ENCODE measurements around the gene ATP5PD.

The ATP5PD gene

DNA sequence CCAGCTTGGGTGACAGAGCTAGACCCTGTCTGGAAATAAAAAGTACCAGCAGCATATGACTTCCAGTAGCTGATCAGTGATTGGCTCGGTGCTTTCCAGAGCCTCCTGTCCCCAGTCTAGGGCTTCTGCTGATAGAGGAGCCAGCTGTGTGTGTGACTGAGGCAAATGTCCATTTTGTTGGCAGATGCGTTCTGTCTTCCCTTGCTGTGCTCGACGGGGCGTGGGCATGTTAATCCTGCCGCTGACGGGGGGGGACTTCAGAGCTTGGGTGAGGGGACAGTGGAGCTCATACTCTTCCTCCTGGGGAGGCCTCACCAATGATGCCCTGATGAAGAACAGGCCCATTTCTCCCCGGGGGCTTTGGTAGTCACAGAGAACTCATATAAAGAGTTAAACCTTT lies 14.8 kb upstream of the ATP5PD start:
- no peak overlapping the region for H3K4me3 ChIP-seq (ENCODE audit: low read length)
- no CpG with 5 or more reads among the region's 8 CpGs for WGBS (ENCODE audit: extremely low coverage, insufficient coverage, low lambda C conversion rate)

GRCh38 chr17:75061055-75061438 lies 14.3 kb upstream of the ATP5PD start:
- Histone ChIP-seq H3K4ac (ENCODE audit: low read depth, low read length) (no peak overlapping the region), H3K4me3 (ENCODE audit: low read length) (no peak overlapping the region), H3K79me2 (ENCODE audit: control insufficient read depth, insufficient read depth, low read length) (no peaks in the 10 kb centered on the region), H3K23ac (ENCODE audit: low read length) (no peak overlapping the region), H3K9ac (ENCODE audit: low read length) (no peak overlapping the region), H2AK5ac (ENCODE audit: low read length) (no peak overlapping the region), H3K36me3 (ENCODE audit: control insufficient read depth, insufficient read depth, low read length) (peaks cover 31% of the 10 kb centered on the region), H3K18ac (ENCODE audit: low read length) (no peak overlapping the region), H3K4me1 (ENCODE audit: control insufficient read depth, low read depth, low read length) (no peaks in the 10 kb centered on the region), H3K27ac (ENCODE audit: low read depth, low read length) (no peak overlapping the region), H3K4me2 (ENCODE audit: low read length) (no peak overlapping the region), H2BK5ac (ENCODE audit: low read length) (no peak overlapping the region), H4K5ac (ENCODE audit: low read length) (no peak overlapping the region), H2BK120ac (ENCODE audit: low read depth, low read length) (no peak overlapping the region), H4K8ac (ENCODE audit: low read depth, low read length) (no peak overlapping the region), H3K79me1 (ENCODE audit: low read length) (peaks cover 5% of the 10 kb centered on the region), H3K27me3 (ENCODE audit: insufficient read depth, low read length, poor library complexity) (no peaks in the 10 kb centered on the region), H3K56ac (ENCODE audit: low read length) (no peak overlapping the region), H2BK15ac (replicated peaks; ENCODE audit: low read depth) (no peak overlapping the region)
- DNase-seq: no peak
- no CpG with 5 or more reads among the region's 10 CpGs for WGBS (ENCODE audit: extremely low coverage, insufficient coverage, low lambda C conversion rate)

More for the DNA sequence above, 14.8 kb upstream of the ATP5PD start:
- no peak overlapping the region for H2BK120ac ChIP-seq (ENCODE audit: low read depth, low read length)
- H3K79me1 ChIP-seq (ENCODE audit: low read length): peaks cover 4% of the 10 kb centered on the region
- H3K18ac ChIP-seq (ENCODE audit: low read length): no peak overlapping the region
- H3K9ac ChIP-seq (ENCODE audit: low read length): no peak overlapping the region
- H3K27me3 ChIP-seq (ENCODE audit: insufficient read depth, low read length, poor library complexity): no peaks in the 10 kb centered on the region
- no peak overlapping the region for H3K4me2 ChIP-seq (ENCODE audit: low read length)
- no peaks in the 10 kb centered on the region for H3K4me1 ChIP-seq (ENCODE audit: control insufficient read depth, low read depth, low read length)
- no peak overlapping the region for H2BK15ac ChIP-seq (replicated peaks; ENCODE audit: low read depth)
- H3K27ac ChIP-seq (ENCODE audit: low read depth, low read length): no peak overlapping the region
- no peak overlapping the region for H4K8ac ChIP-seq (ENCODE audit: low read depth, low read length)
- peaks cover 31% of the 10 kb centered on the region for H3K36me3 ChIP-seq (ENCODE audit: control insufficient read depth, insufficient read depth, low read length)
- H3K79me2 ChIP-seq (ENCODE audit: control insufficient read depth, insufficient read depth, low read length): no peaks in the 10 kb centered on the region
- no peak overlapping the region for H2BK5ac ChIP-seq (ENCODE audit: low read length)
- H3K56ac ChIP-seq (ENCODE audit: low read length): no peak overlapping the region
- no peak overlapping the region for H3K23ac ChIP-seq (ENCODE audit: low read length)
- no peak overlapping the region for H3K4ac ChIP-seq (ENCODE audit: low read depth, low read length)
- H2AK5ac ChIP-seq (ENCODE audit: low read length): no peak overlapping the region
- H4K5ac ChIP-seq (ENCODE audit: low read length): no peak overlapping the region
- DNase-seq: no peak

GRCh38 chr17:75060434-75061054 lies 13.8 kb upstream of the ATP5PD start:
- no peak overlapping the region for H2BK120ac ChIP-seq (ENCODE audit: low read depth, low read length)
- no CpG with 5 or more reads among the region's 26 CpGs for WGBS (ENCODE audit: extremely low coverage, insufficient coverage, low lambda C conversion rate)
- no peak overlapping the region for H3K4ac ChIP-seq (ENCODE audit: low read depth, low read length)
- no peak overlapping the region for H4K8ac ChIP-seq (ENCODE audit: low read depth, low read length)
- H2BK5ac ChIP-seq (ENCODE audit: low read length): no peak overlapping the region
- DNase-seq: no peak
- no peak overlapping the region for H2AK5ac ChIP-seq (ENCODE audit: low read length)
- no peak overlapping the region for H3K4me2 ChIP-seq (ENCODE audit: low read length)
- H4K5ac ChIP-seq (ENCODE audit: low read length): no peak overlapping the region
- no peak overlapping the region for H3K27ac ChIP-seq (ENCODE audit: low read depth, low read length)
- peaks cover 31% of the 10 kb centered on the region for H3K36me3 ChIP-seq (ENCODE audit: control insufficient read depth, insufficient read depth, low read length)
- no peak overlapping the region for H3K9ac ChIP-seq (ENCODE audit: low read length)
- H2BK15ac ChIP-seq (replicated peaks; ENCODE audit: low read depth): no peak overlapping the region
- no peaks in the 10 kb centered on the region for H3K4me1 ChIP-seq (ENCODE audit: control insufficient read depth, low read depth, low read length)
- H3K56ac ChIP-seq (ENCODE audit: low read length): no peak overlapping the region
- no peaks in the 10 kb centered on the region for H3K27me3 ChIP-seq (ENCODE audit: insufficient read depth, low read length, poor library complexity)
- no peaks in the 10 kb centered on the region for H3K79me2 ChIP-seq (ENCODE audit: control insufficient read depth, insufficient read depth, low read length)
- no peak overlapping the region for H3K23ac ChIP-seq (ENCODE audit: low read length)
- peaks cover 5% of the 10 kb centered on the region for H3K79me1 ChIP-seq (ENCODE audit: low read length)
- H3K4me3 ChIP-seq (ENCODE audit: low read length): no peak overlapping the region
- no peak overlapping the region for H3K18ac ChIP-seq (ENCODE audit: low read length)

DNA sequence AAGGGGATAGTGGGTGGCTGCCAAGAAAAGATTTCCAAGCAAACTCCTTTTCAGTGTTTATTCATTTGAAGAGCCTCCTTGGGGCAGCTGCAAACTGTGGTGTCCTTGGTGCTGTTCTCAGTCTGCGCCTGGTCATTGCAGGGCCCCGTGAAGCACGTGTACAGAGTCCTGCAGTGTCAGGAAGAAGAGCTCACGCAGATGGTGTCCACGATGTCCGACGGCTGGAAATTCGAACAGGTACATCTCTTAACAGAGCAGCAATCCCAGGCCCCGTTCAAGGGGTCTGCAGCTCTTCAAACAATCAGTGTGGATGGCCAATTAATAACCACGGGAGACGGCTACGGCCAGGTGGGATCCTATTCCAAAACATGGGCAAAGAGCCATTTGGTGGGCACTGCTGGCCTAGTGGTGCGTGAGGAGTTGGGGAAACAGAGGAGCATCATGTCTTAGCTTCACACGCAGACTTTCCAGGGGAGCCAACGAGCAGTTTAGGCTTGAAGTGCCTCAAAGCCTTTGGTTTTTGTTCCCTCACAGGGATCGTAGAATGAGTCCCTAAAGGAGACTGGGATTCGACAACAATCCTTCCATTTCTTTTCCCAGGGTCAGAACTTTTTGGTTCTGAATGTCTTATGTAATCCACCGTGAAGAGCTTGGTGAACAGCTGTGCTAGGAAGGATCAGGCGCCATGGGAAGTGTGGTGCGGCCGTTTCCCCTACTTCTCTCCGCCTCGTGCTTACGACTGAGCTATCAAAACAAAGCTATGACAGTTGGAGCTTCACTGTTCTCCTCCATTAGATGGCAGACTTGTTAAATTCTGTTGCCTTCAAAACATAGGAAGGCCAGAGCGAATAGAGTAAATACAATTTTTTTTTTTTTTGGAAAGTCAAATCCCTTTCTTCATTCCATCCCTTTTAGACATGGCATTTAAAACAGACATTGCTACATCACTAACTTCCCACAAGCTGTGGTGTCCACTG lies 12.9 kb upstream of the ATP5PD start:
- Histone ChIP-seq H3K4ac (ENCODE audit: low read depth, low read length) (no peak overlapping the region), H3K27me3 (ENCODE audit: insufficient read depth, low read length, poor library complexity) (no peaks in the 10 kb centered on the region), H2BK120ac (ENCODE audit: low read depth, low read length) (no peak overlapping the region), H3K27ac (ENCODE audit: low read depth, low read length) (no peak overlapping the region), H3K79me1 (ENCODE audit: low read length) (peaks cover 5% of the 10 kb centered on the region), H2BK15ac (replicated peaks; ENCODE audit: low read depth) (no peak overlapping the region), H3K4me1 (ENCODE audit: control insufficient read depth, low read depth, low read length) (no peaks in the 10 kb centered on the region), H3K23ac (ENCODE audit: low read length) (no peak overlapping the region), H2BK5ac (ENCODE audit: low read length) (no peak overlapping the region), H3K56ac (ENCODE audit: low read length) (no peak overlapping the region), H4K5ac (ENCODE audit: low read length) (no peak overlapping the region), H2AK5ac (ENCODE audit: low read length) (no peak overlapping the region), H3K79me2 (ENCODE audit: control insufficient read depth, insufficient read depth, low read length) (no peaks in the 10 kb centered on the region), H3K4me3 (ENCODE audit: low read length) (no peak overlapping the region), H3K36me3 (ENCODE audit: control insufficient read depth, insufficient read depth, low read length) (peaks cover 27% of the 10 kb centered on the region), H3K18ac (ENCODE audit: low read length) (no peak overlapping the region), H4K8ac (ENCODE audit: low read depth, low read length) (no peak overlapping the region), H3K4me2 (ENCODE audit: low read length) (no peak overlapping the region), H3K9ac (ENCODE audit: low read length) (no peak overlapping the region)
- WGBS (ENCODE audit: extremely low coverage, insufficient coverage, low lambda C conversion rate): no CpG with 5 or more reads among the region's 25 CpGs
- peak; percentile 55 for DNase-seq

GRCh38 chr17:75051941-75052340 lies 5.2 kb upstream of the ATP5PD start:
- H3K36me3 ChIP-seq (ENCODE audit: control insufficient read depth, insufficient read depth, low read length): peaks cover 12% of the 10 kb centered on the region
- no peak overlapping the region for H3K56ac ChIP-seq (ENCODE audit: low read length)
- DNase-seq: no peak
- H3K4me3 ChIP-seq (ENCODE audit: low read length): no peak overlapping the region
- no peak overlapping the region for H2BK120ac ChIP-seq (ENCODE audit: low read depth, low read length)
- H2BK15ac ChIP-seq (replicated peaks; ENCODE audit: low read depth): no peak overlapping the region
- H3K27me3 ChIP-seq (ENCODE audit: insufficient read depth, low read length, poor library complexity): no peaks in the 10 kb centered on the region
- H2AK5ac ChIP-seq (ENCODE audit: low read length): no peak overlapping the region
- no peak overlapping the region for H2BK5ac ChIP-seq (ENCODE audit: low read length)
- H3K27ac ChIP-seq (ENCODE audit: low read depth, low read length): no peak overlapping the region
- H3K4me2 ChIP-seq (ENCODE audit: low read length): no peak overlapping the region
- H3K23ac ChIP-seq (ENCODE audit: low read length): no peak overlapping the region
- no peak overlapping the region for H3K4ac ChIP-seq (ENCODE audit: low read depth, low read length)
- WGBS (ENCODE audit: extremely low coverage, insufficient coverage, low lambda C conversion rate): no CpG with 5 or more reads among the region's 2 CpGs
- H3K9ac ChIP-seq (ENCODE audit: low read length): no peak overlapping the region
- H4K5ac ChIP-seq (ENCODE audit: low read length): no peak overlapping the region
- H3K79me1 ChIP-seq (ENCODE audit: low read length): peaks cover 16% of the 10 kb centered on the region
- no peak overlapping the region for H4K8ac ChIP-seq (ENCODE audit: low read depth, low read length)
- peaks cover 28% of the 10 kb centered on the region for H3K79me2 ChIP-seq (ENCODE audit: control insufficient read depth, insufficient read depth, low read length)
- peaks cover 5% of the 10 kb centered on the region for H3K4me1 ChIP-seq (ENCODE audit: control insufficient read depth, low read depth, low read length)
- H3K18ac ChIP-seq (ENCODE audit: low read length): no peak overlapping the region
